ENCODE data around the gene TOP1. TPM values are rescaled to one million over a fixed set of nuclear protein-coding genes. Genes with fewer than 3 reads are reported as not detected.

Gene TOP1
- total RNA-seq, 1 experiment from 2014 or later = 29.1 TPM

DNA sequence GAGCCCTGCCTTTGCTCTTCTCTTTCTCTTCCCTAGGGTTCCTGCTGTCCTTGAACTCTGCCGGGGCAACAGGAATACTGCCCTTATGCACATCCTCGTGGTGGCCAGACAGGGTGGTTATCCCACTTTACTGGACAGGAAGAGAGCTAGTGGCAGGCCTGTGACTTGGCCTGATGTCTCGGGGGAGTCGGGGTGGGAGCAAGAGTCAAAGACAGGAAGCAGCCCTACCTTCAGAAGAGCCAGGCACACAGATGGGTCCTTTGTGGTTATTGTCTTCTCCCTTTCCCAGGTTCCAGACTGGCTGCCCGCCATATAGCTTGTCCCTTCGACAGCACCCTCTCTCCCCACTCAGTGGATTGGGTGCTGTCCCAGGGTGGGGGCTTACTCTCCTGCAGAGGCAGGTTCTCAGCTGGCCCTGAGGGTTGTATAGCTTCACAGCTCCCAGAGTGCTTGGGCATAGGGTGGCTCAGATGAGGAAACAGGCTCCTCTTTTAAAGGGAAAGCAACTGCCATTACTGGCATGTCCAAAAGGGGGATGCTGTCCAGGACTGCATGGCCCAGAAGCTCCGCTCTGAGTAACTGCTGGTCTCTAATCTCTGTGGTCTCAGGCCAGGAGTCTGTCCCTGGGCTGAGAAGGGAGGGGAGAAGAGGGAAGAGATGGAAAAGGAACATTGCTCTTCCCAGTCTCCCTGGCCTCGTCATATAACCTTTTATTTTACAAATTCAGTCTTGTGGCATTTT lies 126.0 kb downstream of the TOP1 start:
- no peaks in the 10 kb centered on the region for H3K27me3 ChIP-seq (ENCODE audit: low read length)
- intact Hi-C loops (cut with micrococcal nuclease) = no loop called here
- H3F3A ChIP-seq (ENCODE audit: low read length, unreplicated experiment) = no peaks in the 10 kb centered on the region
- peaks cover 50% of the 10 kb centered on the region; the same call in 1 of the 2 replicates for H4K20me1 ChIP-seq (ENCODE audit: low read length)
- no peaks in the 10 kb centered on the region for H3K9me3 ChIP-seq (ENCODE audit: low read length)
- no peak overlapping the region for H2AFZ ChIP-seq (ENCODE audit: low read length)
- H3K4me3 ChIP-seq (ENCODE audit: low read length) = no peak overlapping the region
- DNase-seq = no peak
- CTCF ChIA-PET = interaction anchor here (1.0 kb wide), 1 partner anchor 186 kb away, joined by 3 read pairs; the partner anchor contains the start of gene LPIN3
- H3K36me3 ChIP-seq (ENCODE audit: low read depth, low read length) = peaks cover 2% of the 10 kb centered on the region; the same call in 1 of the 2 replicates
- no TSS peak for BruUV-seq (replicated peaks)
- H3K79me2 ChIP-seq (ENCODE audit: low read length) = peaks cover 73% of the 10 kb centered on the region
- peaks cover 5% of the 10 kb centered on the region; the same call in 1 of the 2 replicates for H3K4me1 ChIP-seq (ENCODE audit: insufficient read depth, low read length)
- no peak for TF ChIP-seq EZH2 (IDR thresholded peaks at IDR 0.05; ENCODE audit: low read length, unreplicated experiment)
- TF ChIP-seq EZH2phosphoT487 (IDR thresholded peaks at IDR 0.05; ENCODE audit: borderline replicate concordance, low read length) = no peak
- TF ChIP-seq, protein P1, sequence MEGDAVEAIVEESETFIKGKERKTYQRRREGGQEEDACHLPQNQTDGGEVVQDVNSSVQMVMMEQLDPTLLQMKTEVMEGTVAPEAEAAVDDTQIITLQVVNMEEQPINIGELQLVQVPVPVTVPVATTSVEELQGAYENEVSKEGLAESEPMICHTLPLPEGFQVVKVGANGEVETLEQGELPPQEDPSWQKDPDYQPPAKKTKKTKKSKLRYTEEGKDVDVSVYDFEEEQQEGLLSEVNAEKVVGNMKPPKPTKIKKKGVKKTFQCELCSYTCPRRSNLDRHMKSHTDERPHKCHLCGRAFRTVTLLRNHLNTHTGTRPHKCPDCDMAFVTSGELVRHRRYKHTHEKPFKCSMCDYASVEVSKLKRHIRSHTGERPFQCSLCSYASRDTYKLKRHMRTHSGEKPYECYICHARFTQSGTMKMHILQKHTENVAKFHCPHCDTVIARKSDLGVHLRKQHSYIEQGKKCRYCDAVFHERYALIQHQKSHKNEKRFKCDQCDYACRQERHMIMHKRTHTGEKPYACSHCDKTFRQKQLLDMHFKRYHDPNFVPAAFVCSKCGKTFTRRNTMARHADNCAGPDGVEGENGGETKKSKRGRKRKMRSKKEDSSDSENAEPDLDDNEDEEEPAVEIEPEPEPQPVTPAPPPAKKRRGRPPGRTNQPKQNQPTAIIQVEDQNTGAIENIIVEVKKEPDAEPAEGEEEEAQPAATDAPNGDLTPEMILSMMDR (conservative IDR thresholded peaks at IDR 0.05; ENCODE audit: low read depth, low read length) = no peak
- no peak for ATAC-seq
- H3K9ac ChIP-seq (ENCODE audit: low read length) = no peak overlapping the region
- POLR2A ChIA-PET (ENCODE audit: unreplicated experiment) = no interaction called here
- no peak overlapping the region for H3K4me2 ChIP-seq (ENCODE audit: low read length)
- H3K27ac ChIP-seq (ENCODE audit: low read length) = no peak overlapping the region
- H3K9me2 ChIP-seq (replicated peaks; ENCODE audit: low read length) = no peaks in the 10 kb centered on the region

DNA sequence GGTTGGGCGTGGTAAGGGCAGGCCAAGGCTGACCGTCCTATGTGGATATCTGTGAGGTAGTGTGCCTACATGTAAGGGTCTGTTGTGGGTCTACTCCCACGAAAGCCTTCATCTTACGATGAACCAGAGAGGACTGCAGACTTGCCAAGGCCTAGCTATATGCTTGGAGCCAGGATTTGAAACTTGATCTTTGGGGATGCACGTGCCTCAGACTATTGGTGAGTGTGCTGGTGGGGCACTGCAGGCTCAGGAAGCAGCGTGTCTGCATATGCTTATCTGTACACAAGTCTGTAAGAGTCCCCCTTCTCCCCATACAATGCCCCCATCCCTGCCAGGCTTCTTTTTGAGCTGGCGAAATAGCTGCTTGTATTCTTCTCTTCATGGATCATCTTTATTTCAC lies 126.6 kb downstream of the TOP1 start:
- H3K4me3 ChIP-seq (ENCODE audit: low read length) = no peak overlapping the region
- H3K9ac ChIP-seq (ENCODE audit: low read length) = no peak overlapping the region
- no peak for TF ChIP-seq EZH2phosphoT487 (IDR thresholded peaks at IDR 0.05; ENCODE audit: borderline replicate concordance, low read length)
- TF ChIP-seq, protein P1 (conservative IDR thresholded peaks at IDR 0.05; ENCODE audit: low read depth, low read length) = no peak
- TF ChIP-seq EZH2 (IDR thresholded peaks at IDR 0.05; ENCODE audit: low read length, unreplicated experiment) = no peak
- no peak overlapping the region for H2AFZ ChIP-seq (ENCODE audit: low read length)
- H3K27me3 ChIP-seq (ENCODE audit: low read length) = no peaks in the 10 kb centered on the region
- ChIA-PET CTCF (interaction anchor here (1.0 kb wide), 1 partner anchor 185 kb away, joined by 3 read pairs; the partner anchor contains the start of gene LPIN3), POLR2A (ENCODE audit: unreplicated experiment) (no interaction called here)
- no peak overlapping the region for H3K27ac ChIP-seq (ENCODE audit: low read length)
- H3K79me2 ChIP-seq (ENCODE audit: low read length) = peaks cover 67% of the 10 kb centered on the region
- H3F3A ChIP-seq (ENCODE audit: low read length, unreplicated experiment) = no peaks in the 10 kb centered on the region
- H4K20me1 ChIP-seq (ENCODE audit: low read length) = peaks cover 46% of the 10 kb centered on the region; the same call in 1 of the 2 replicates
- no peaks in the 10 kb centered on the region for H3K9me2 ChIP-seq (replicated peaks; ENCODE audit: low read length)
- H3K4me1 ChIP-seq (ENCODE audit: insufficient read depth, low read length) = no peaks in the 10 kb centered on the region
- no peak for ATAC-seq
- DNase-seq = no peak
- intact Hi-C loops (cut with micrococcal nuclease) = no loop called here
- BruUV-seq (replicated peaks) = no TSS peak
- no peak overlapping the region for H3K4me2 ChIP-seq (ENCODE audit: low read length)
- no peaks in the 10 kb centered on the region for H3K9me3 ChIP-seq (ENCODE audit: low read length)
- H3K36me3 ChIP-seq (ENCODE audit: low read depth, low read length) = peaks cover 8% of the 10 kb centered on the region; the same call in 1 of the 2 replicates

Data from PC-3 (cell line).